Measurements from ENCODE around the gene TMEM151A. TPM values are rescaled to one million over a fixed set of nuclear protein-coding genes. Genes with fewer than 3 reads are reported as not detected.

Gene TMEM151A
- total and polyA plus RNA-seq, 2 of the 4 experiments (the other 2 are of a cell fraction) = 0.03 TPM; not detected in 1

DNA sequence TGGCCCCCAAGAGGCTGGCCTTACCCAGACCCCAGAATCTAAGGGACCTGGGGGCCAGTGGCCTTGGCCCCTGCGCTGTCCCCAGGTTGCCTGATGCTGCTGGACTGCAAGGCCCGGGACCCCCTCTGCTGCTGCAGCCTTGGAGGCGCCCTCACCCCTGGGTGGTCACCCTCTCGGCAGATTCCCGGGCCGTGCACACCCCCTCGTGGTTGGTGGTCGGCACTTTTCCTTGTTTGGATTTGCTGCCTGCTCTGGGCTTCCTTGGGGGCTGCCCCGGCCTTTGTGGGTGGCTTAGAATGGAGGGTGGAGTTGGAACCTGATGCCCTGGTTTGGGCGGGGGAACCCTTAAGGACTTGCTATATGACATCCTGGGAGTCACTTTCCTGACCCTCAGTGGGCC lies 39.2 kb downstream of the TMEM151A start:
- no peaks in the 10 kb centered on the region for H3K27me3 ChIP-seq (ENCODE audit: control insufficient read depth, insufficient read depth, low read length)
- H3K23ac ChIP-seq (ENCODE audit: low read depth, low read length) = no peak overlapping the region
- H4K8ac ChIP-seq (ENCODE audit: low read depth in 2 of 2, low read length in 2 of 2) = no peak overlapping the region
- H2BK20ac ChIP-seq (ENCODE audit: low read depth, low read length) = no peak overlapping the region
- WGBS, 2 experiments (ENCODE audit: extremely low coverage in 2 of 2, insufficient read length in 1 of 2) = 51% methylated on average over 6 of the region's 10 CpGs; no CpG with 5 or more reads in 1 of the 2 experiments
- H3K9ac ChIP-seq (ENCODE audit: low read depth, low read length) = no peak overlapping the region
- peaks cover 34% of the 10 kb centered on the region for H3K4me1 ChIP-seq (ENCODE audit: control insufficient read depth, insufficient read depth, low read length)
- no peak overlapping the region for H4K91ac ChIP-seq (ENCODE audit: insufficient read depth, low read depth, low read length)
- no peak overlapping the region for H3K27ac ChIP-seq (ENCODE audit: insufficient read depth, low read length)
- intact Hi-C loops (cut with micrococcal nuclease) = no loop called here
- peak overlapping the region; percentile 43 for H2AK9ac ChIP-seq (replicated peaks; ENCODE audit: low read depth, low read length, poor library complexity)
- no peak for ATAC-seq (ENCODE audit: low read depth)
- H2AK5ac ChIP-seq (ENCODE audit: low read depth, low read length) = no peak overlapping the region
- no peak overlapping the region for H3K18ac ChIP-seq (ENCODE audit: low read depth, low read length)
- POLR2A ChIA-PET (ENCODE audit: unreplicated experiment) = no interaction called here
- no peak overlapping the region for H2BK120ac ChIP-seq (ENCODE audit: low read depth, low read length)
- H3K36me3 ChIP-seq (ENCODE audit: control insufficient read depth, insufficient read depth, low read length) = peaks cover 18% of the 10 kb centered on the region
- no peak overlapping the region for H3K4ac ChIP-seq (ENCODE audit: low read depth, low read length)
- BruUV-seq (replicated peaks) = no TSS peak
- H4K20me1 ChIP-seq (ENCODE audit: insufficient read depth, low read length) = peaks cover 5% of the 10 kb centered on the region; the same call in 1 of the 2 replicates
- no peak for DNase-seq
- H3K56ac ChIP-seq (ENCODE audit: extremely low read depth, insufficient read depth, low read length) = no peak overlapping the region
- H3K14ac ChIP-seq (replicated peaks; ENCODE audit: low read depth, low read length) = no peak overlapping the region
- H3K4me2 ChIP-seq (ENCODE audit: low read depth, low read length) = no peak overlapping the region
- in situ Hi-C loops (cut with MboI; ENCODE audit: low sequenced_read_pairs) = no loop called here
- peaks cover 5 to 59% of the 10 kb centered on the region in 2 experiments for H3K79me1 ChIP-seq (ENCODE audit: low read depth in 1 of 2, low read length in 2 of 2)
- H4K5ac ChIP-seq (ENCODE audit: low read depth, low read length) = no peak overlapping the region
- CTCF ChIA-PET = no interaction called here
- no peaks in the 10 kb centered on the region for H3K9me3 ChIP-seq (ENCODE audit: control insufficient read depth, insufficient read depth, low read length)
- no peak overlapping the region for H3K4me3 ChIP-seq (ENCODE audit: insufficient read depth, low read depth, low read length)
- H2BK15ac ChIP-seq (ENCODE audit: low read depth, low read length) = no peak overlapping the region
- TF ChIP-seq RAD21 (IDR thresholded peaks at IDR 0.05; ENCODE audit: low read length) = no peak
- TF ChIP-seq RCOR1 (IDR thresholded peaks at IDR 0.05; ENCODE audit: insufficient replicate concordance, low read length) = no peak
- no peak for TF ChIP-seq MAFK (IDR thresholded peaks at IDR 0.05; ENCODE audit: low read depth, low read length)
- TF ChIP-seq RFX5 (IDR thresholded peaks at IDR 0.05; ENCODE audit: low read depth, low read length) = no peak
- TF ChIP-seq MAZ (IDR thresholded peaks at IDR 0.05; ENCODE audit: borderline replicate concordance, low read depth, low read length) = no peak
- no peak for TF ChIP-seq SMC3 (IDR thresholded peaks at IDR 0.05; ENCODE audit: low read depth, low read length)
- no peak for TF ChIP-seq CHD1 (IDR thresholded peaks at IDR 0.05; ENCODE audit: low read depth, low read length)
- TF ChIP-seq, protein P1, sequence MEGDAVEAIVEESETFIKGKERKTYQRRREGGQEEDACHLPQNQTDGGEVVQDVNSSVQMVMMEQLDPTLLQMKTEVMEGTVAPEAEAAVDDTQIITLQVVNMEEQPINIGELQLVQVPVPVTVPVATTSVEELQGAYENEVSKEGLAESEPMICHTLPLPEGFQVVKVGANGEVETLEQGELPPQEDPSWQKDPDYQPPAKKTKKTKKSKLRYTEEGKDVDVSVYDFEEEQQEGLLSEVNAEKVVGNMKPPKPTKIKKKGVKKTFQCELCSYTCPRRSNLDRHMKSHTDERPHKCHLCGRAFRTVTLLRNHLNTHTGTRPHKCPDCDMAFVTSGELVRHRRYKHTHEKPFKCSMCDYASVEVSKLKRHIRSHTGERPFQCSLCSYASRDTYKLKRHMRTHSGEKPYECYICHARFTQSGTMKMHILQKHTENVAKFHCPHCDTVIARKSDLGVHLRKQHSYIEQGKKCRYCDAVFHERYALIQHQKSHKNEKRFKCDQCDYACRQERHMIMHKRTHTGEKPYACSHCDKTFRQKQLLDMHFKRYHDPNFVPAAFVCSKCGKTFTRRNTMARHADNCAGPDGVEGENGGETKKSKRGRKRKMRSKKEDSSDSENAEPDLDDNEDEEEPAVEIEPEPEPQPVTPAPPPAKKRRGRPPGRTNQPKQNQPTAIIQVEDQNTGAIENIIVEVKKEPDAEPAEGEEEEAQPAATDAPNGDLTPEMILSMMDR (conservative IDR thresholded peaks at IDR 0.05; ENCODE audit: low read depth, low read length) = no peak
- no peak for TF ChIP-seq CEBPB (IDR thresholded peaks at IDR 0.05; ENCODE audit: low read depth, low read length)
- no peak for TF ChIP-seq MXI1 (IDR thresholded peaks at IDR 0.05; ENCODE audit: borderline replicate concordance, low read depth, low read length)
- TF ChIP-seq POLR2A (IDR thresholded peaks at IDR 0.05; ENCODE audit: low read depth, low read length) = no peak
- TF ChIP-seq, protein P2, sequence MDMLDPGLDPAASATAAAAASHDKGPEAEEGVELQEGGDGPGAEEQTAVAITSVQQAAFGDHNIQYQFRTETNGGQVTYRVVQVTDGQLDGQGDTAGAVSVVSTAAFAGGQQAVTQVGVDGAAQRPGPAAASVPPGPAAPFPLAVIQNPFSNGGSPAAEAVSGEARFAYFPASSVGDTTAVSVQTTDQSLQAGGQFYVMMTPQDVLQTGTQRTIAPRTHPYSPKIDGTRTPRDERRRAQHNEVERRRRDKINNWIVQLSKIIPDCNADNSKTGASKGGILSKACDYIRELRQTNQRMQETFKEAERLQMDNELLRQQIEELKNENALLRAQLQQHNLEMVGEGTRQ (IDR thresholded peaks at IDR 0.05; ENCODE audit: low read depth, low read length) = no peak
- no peak for TF ChIP-seq FOS (IDR thresholded peaks at IDR 0.05; ENCODE audit: low read depth, low read length)
- TF ChIP-seq, protein P3, sequence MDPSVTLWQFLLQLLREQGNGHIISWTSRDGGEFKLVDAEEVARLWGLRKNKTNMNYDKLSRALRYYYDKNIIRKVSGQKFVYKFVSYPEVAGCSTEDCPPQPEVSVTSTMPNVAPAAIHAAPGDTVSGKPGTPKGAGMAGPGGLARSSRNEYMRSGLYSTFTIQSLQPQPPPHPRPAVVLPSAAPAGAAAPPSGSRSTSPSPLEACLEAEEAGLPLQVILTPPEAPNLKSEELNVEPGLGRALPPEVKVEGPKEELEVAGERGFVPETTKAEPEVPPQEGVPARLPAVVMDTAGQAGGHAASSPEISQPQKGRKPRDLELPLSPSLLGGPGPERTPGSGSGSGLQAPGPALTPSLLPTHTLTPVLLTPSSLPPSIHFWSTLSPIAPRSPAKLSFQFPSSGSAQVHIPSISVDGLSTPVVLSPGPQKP (IDR thresholded peaks at IDR 0.05; ENCODE audit: borderline replicate concordance, low read depth, low read length) = no peak
- TF ChIP-seq BHLHE40 (IDR thresholded peaks at IDR 0.05; ENCODE audit: low read depth, low read length) = no peak
- TF ChIP-seq NFE2L2 (IDR thresholded peaks at IDR 0.05; ENCODE audit: low read depth, low read length) = no peak
- dilution Hi-C loops (cut with HindIII; ENCODE audit: low sequenced_read_pairs, unreplicated experiment) = no loop called here
- H3K9me1 ChIP-seq (ENCODE audit: insufficient read depth, low read length) = peaks cover 12% of the 10 kb centered on the region
- H2BK5ac ChIP-seq (ENCODE audit: low read depth, low read length, poor library complexity, severe bottlenecking) = no peak overlapping the region
- peak overlapping the region; percentile 24 for H2AFZ ChIP-seq (replicated peaks; ENCODE audit: low read length, poor library complexity)

All from IMR-90 (cell line).